Measurements from ENCODE around the gene OR52E8. TPM values are rescaled to one million over a fixed set of nuclear protein-coding genes. Genes with fewer than 3 reads are reported as not detected.

The OR52E8 gene
- total RNA-seq, 2 experiments from 2014 or later, result not detected

DNA sequence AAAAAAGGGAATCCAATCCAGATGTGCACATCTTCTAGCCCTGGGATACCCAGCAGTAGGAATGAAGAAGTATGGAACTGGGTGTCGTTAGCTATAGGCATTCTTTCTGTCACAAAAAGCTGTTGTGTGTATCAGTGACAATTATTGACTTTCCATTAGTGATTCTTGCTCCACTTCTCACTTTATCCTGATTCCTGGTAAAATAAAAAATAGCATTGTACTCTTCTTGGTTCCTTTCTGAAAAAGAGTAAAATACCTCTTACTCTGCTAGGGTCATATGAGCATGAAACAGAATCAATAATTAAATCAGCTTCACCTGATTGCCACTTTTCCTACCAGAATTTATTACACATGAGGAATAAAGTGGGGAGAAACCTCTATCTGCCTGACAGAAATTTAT is 15.7 kb downstream of the OR52E8 start, which contains the start of gene OR52E6:
Gene OR52E6, minus strand, starts transcription at position 101 of the 400 bp plus-strand sequence. Its CDS starts 0 bp downstream, at position 101.
- Mint-ChIP-seq H3K27me3 (ENCODE audit: low read depth) (no peaks in the 10 kb centered on the region), H3K36me3 (ENCODE audit: low read depth) (no peaks in the 10 kb centered on the region)

DNA sequence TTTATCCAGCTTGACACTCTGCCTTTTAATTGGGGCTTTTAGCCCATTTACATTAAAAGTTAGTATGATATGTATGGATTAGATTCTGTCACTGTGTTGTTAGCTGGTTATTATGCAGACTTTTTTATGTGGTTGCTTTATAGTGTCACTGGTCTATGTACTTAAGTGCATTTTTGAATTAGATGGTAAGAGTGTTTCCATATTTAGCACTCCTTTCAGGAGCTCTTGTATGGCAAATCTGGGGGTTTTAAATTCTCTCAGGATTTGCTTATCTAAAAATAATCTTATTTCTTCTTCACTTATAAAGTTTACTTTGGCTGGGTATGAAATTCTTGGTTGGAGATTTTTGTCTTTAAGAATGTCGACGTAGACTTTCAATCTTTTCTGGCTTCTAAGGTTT is 19.8 kb downstream of the OR52E8 start:
- H3K9me3 Mint-ChIP-seq (ENCODE audit: insufficient read depth), result no peaks in the 10 kb centered on the region
- ATAC-seq (no peak), DNase-seq (no peak)
- no peaks in the 10 kb centered on the region for H3K4me1 Mint-ChIP-seq (ENCODE audit: low read depth)
- H3K36me3 Mint-ChIP-seq (ENCODE audit: low read depth), result no peaks in the 10 kb centered on the region
- CTCF ChIA-PET, result interaction anchor here (0.7 to 1.3 kb wide), 2 partner anchors 110 to 361 kb away, joined by 3 to 4 read pairs; no protein-coding TSS in a partner anchor
- POLR2A ChIA-PET, result no interaction called here
- H3K27ac Mint-ChIP-seq, result no peak overlapping the region
- H3K4me3 Mint-ChIP-seq, result no peak overlapping the region
- peaks cover 4% of the 10 kb centered on the region for H3K27me3 Mint-ChIP-seq (ENCODE audit: low read depth)

More for the DNA sequence above, 15.7 kb downstream of the OR52E8 start, which contains the start of gene OR52E6:
- no peaks in the 10 kb centered on the region for H3K9me3 Mint-ChIP-seq (ENCODE audit: insufficient read depth)
- no peak for ATAC-seq
- CTCF ChIA-PET, result no interaction called here
- POLR2A ChIA-PET, result no interaction called here
- no peaks in the 10 kb centered on the region for H3K4me1 Mint-ChIP-seq (ENCODE audit: low read depth)
- no peak within 1 kb of the TSS for H3K27ac Mint-ChIP-seq
- H3K4me3 Mint-ChIP-seq, result no peak within 1 kb of the TSS
- no peak for DNase-seq

DNA sequence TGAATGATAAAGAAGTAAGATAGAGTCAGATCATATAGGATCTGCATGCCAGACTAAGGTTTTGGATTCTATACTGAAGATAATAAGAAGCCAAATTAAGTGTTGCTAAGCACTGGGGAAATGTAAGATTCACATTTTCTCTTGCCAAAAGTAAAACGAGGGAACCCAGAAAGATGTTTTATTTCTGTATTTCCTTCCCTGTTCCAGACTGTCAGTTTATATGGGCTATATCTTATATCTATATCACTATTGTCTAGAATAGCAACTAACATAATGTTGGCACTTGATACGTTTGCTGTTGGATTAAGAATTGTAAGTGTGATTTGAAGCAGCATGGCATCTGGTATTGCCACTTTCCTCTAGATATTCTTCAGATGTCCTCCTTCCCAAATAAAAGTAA is 24.0 kb downstream of the OR52E8 start:
- ATAC-seq, result no peak
- H3K9me3 Mint-ChIP-seq (ENCODE audit: insufficient read depth), result no peaks in the 10 kb centered on the region
- POLR2A ChIA-PET, result no interaction called here
- CTCF ChIA-PET, result no interaction called here
- no peak overlapping the region for H3K27ac Mint-ChIP-seq
- H3K27me3 Mint-ChIP-seq (ENCODE audit: low read depth), result peaks cover 7% of the 10 kb centered on the region
- no peak overlapping the region for H3K4me3 Mint-ChIP-seq
- no peak for DNase-seq
- H3K4me1 Mint-ChIP-seq (ENCODE audit: low read depth), result no peaks in the 10 kb centered on the region
- no peaks in the 10 kb centered on the region for H3K36me3 Mint-ChIP-seq (ENCODE audit: low read depth)

DNA sequence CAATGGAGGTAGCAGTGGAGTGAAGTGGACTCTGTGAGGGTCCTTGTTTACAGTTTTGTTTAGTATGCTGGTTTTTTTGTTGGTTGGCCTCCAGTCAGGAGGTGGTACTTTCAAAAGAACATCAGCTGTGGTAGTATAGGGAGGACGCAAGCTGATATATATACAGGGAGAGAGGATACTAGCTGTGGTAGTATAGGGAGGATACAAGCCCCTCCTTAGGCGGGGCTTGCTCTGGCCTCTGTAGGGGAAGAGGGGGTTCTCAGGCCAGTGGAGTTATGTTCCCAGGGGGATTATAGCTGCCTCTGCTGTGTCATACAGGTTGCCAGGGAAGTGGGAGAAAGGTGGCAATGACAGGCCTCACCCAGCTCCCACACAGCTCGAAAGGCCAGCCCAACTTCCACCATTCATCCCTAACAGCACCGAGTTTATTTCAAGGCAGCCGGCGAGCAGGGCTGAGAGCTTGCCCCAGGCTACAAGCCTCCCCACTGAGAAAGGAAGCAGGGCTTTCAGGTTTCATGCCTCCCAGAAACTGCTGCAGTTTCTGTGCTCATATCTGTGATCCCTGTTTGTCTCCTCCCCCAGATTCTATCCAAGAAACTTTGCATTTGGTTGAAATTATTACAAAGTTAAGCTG is 26.2 kb downstream of the OR52E8 start:
- H3K4me1 Mint-ChIP-seq (ENCODE audit: low read depth), result no peaks in the 10 kb centered on the region
- DNase-seq (no peak), ATAC-seq (no peak)
- CTCF ChIA-PET, result no interaction called here
- no peaks in the 10 kb centered on the region for H3K36me3 Mint-ChIP-seq (ENCODE audit: low read depth)
- peaks cover 7% of the 10 kb centered on the region for H3K27me3 Mint-ChIP-seq (ENCODE audit: low read depth)
- H3K4me3 Mint-ChIP-seq, result no peak overlapping the region
- POLR2A ChIA-PET, result no interaction called here
- no peaks in the 10 kb centered on the region for H3K9me3 Mint-ChIP-seq (ENCODE audit: insufficient read depth)
- no peak overlapping the region for H3K27ac Mint-ChIP-seq

DNA sequence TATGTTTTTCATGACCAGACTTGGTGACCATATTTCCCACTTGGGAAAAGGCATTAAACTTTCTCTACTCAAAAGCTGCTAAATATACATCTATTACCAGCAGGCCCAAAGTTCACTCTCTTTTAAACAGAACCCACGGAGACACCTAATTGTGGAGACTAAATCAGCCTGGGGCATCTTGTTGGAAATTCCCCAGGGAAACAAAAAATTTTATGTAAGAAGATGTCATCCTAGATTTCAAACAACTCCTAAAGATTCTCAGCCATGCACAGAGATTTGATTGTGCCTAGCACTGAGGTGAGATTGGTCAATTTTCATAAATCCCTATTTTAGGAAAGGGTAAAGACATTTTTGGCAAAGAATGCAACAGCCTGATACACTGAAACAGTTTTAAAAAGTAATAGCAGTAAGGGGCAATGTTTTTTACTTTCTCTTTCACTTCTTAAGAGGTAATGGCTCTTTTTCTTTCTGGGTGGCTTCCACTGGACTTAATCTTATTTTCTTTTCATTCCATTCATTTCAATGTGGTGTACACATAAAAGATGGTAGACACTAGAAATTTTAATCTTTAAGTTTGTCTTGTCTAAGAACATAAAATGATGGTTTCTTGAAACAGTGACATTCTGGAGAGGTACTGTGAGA is 39.1 kb downstream of the OR52E8 start:
- Mint-ChIP-seq H3K36me3 (ENCODE audit: low read depth) (no peaks in the 10 kb centered on the region), H3K27me3 (ENCODE audit: low read depth) (no peaks in the 10 kb centered on the region), H3K9me3 (ENCODE audit: insufficient read depth) (no peaks in the 10 kb centered on the region), H3K4me1 (ENCODE audit: low read depth) (peaks cover 8% of the 10 kb centered on the region), H3K27ac (peak overlapping the region; percentile 23), H3K4me3 (peak overlapping the region; percentile 66)
- ATAC-seq, result peak; percentile 51
- DNase-seq, result no peak
- POLR2A ChIA-PET, result no interaction called here
- CTCF ChIA-PET, result interaction anchor here (2.0 kb wide), 1 partner anchor 9 kb away, joined by 8 read pairs; no protein-coding TSS in a partner anchor

DNA sequence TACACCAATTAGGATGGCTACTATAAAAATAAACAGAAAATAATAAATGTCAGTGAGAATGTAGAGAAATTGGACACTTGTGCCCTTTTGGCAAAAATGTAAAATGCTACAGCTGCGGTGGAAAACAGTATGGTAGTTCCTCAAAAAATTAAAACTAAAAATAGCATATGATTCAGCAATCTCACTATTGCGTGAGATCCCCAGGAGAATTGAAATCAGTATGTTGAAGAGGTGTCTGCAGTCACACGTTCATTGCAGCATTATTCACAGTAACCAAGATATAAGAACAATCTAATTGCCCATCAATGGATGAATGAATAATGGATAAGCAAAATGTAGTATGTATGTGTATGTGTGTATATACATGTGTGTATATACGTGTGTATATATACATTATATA is 42.0 kb downstream of the OR52E8 start:
- peaks cover 8% of the 10 kb centered on the region for H3K27me3 Mint-ChIP-seq (ENCODE audit: low read depth)
- ATAC-seq (no peak), DNase-seq (no peak)
- no peak overlapping the region for H3K4me3 Mint-ChIP-seq
- H3K9me3 Mint-ChIP-seq (ENCODE audit: insufficient read depth), result no peaks in the 10 kb centered on the region
- ChIA-PET CTCF (no interaction called here), POLR2A (no interaction called here)
- H3K27ac Mint-ChIP-seq, result no peak overlapping the region
- H3K4me1 Mint-ChIP-seq (ENCODE audit: low read depth), result peaks cover 8% of the 10 kb centered on the region
- H3K36me3 Mint-ChIP-seq (ENCODE audit: low read depth), result no peaks in the 10 kb centered on the region

DNA sequence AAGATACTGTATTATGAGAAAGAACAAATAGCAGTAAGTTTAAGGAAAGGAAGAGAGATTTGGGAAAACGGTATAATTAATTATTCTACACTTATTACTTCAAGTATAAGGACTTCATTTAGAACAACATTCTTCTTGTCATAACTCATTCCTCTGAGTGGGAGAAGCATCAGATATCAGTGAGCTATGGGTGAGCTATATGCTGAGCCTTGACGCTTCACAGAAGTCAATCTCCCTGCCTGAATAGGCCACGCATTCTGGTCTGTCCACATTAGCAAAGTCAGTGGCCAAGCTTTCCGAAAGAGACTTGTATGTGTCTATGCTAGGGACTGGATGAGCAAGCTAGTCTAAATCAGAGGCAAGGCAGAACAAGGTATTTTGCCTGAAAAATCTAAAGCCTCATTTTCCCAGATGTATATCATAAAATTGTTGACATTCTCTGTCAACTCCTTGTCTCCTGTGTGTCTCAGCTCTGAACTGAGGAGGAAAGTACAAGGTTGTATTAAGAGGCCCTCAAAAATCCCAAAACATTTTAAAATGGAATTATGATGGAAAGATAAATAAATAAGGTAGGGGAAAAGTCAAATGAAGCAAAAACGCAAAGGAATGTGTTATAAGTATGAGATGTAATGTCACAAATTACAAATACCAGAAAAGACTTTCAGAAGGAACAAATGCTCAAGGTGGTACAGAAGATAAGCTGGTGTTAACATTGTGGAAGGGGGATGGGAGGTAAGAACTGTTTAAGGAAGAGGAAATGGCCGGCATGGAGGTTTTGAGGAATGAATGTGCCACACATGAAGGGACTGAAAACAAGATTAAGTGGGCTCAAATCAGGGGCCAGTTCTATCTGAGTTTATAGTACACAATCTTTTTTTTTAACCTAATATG is 47.3 kb downstream of the OR52E8 start:
- POLR2A ChIA-PET, result no interaction called here
- no peaks in the 10 kb centered on the region for H3K36me3 Mint-ChIP-seq (ENCODE audit: low read depth)
- H3K27me3 Mint-ChIP-seq (ENCODE audit: low read depth), result peaks cover 13% of the 10 kb centered on the region
- peaks cover 12% of the 10 kb centered on the region for H3K4me1 Mint-ChIP-seq (ENCODE audit: low read depth)
- H3K4me3 Mint-ChIP-seq, result no peak overlapping the region
- H3K27ac Mint-ChIP-seq, result no peak overlapping the region
- DNase-seq (no peak), ATAC-seq (no peak)
- no peaks in the 10 kb centered on the region for H3K9me3 Mint-ChIP-seq (ENCODE audit: insufficient read depth)
- CTCF ChIA-PET, result interaction anchor here (0.7 to 2.9 kb wide), 7 partner anchors 8 to 685 kb away, joined by 3 to 18 read pairs (median 5); partner anchors contain the start of gene TRIM5

DNA sequence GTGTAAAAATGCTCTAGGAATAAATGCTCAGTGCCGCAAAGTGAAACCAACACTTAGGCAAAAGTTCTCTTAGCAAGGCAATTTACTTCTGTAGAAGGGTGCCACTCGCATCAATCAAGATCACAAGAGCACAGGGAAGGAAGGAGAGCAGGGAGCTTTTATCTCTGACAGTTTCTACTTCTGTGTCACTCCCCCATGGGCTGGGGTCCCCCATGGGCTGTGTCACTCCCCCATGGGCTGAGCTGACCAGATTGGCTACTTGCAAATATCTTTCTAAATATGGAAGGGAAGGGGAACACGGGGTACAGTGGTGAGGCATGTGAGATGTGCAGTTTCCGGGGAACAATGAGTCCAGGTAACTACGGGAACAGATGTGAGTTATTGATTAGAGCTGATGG is 48.4 kb downstream of the OR52E8 start:
- DNase-seq (no peak), ATAC-seq (peak; percentile 54)
- POLR2A ChIA-PET, result no interaction called here
- peaks cover 15% of the 10 kb centered on the region for H3K27me3 Mint-ChIP-seq (ENCODE audit: low read depth)
- H3K9me3 Mint-ChIP-seq (ENCODE audit: insufficient read depth), result no peaks in the 10 kb centered on the region
- no peaks in the 10 kb centered on the region for H3K36me3 Mint-ChIP-seq (ENCODE audit: low read depth)
- H3K4me3 Mint-ChIP-seq, result peak overlapping the region; percentile 88
- peaks cover 12% of the 10 kb centered on the region for H3K4me1 Mint-ChIP-seq (ENCODE audit: low read depth)
- CTCF ChIA-PET, result interaction anchor here (0.7 to 2.9 kb wide), 7 partner anchors 9 to 684 kb away, joined by 3 to 18 read pairs (median 5); partner anchors contain the start of gene TRIM5
- peak overlapping the region; percentile 43 for H3K27ac Mint-ChIP-seq

DNA sequence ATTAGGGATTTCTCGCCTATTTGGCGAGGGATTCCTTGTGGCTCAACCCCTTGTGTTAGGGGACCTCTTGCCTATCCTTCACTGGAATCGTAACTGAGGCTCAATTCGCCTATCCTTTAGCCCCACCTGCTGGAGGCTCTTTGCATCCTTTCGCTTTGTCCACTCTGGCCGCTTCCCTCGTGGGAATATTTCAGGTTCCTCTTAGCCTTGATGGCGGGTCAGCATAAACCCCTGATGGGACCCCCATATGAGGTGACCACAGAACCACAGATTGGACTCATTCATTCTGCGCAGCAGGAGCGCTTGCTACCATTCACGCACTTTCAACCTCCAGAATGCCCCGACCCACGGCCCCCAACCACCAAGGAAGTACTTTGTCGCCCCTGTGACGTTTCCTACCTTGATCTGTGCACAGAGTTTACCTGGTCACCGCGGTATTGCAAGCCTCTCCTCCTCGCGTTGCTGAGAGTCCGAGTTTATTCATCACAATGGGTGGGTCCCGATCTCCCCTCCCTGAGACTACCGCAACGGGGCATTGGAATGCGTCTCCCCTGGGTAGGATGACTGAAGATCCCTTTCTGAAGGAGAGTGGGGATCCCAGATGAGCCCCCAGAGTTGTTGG is 48.9 kb downstream of the OR52E8 start, which contains the start of gene OR52N2:
Gene OR52N2, plus strand, starts transcription at position 425 of the 622 bp plus-strand sequence. CDS start 11,412 bp downstream, outside the sequence.
- peak within 1 kb of the TSS; percentile 88 for H3K4me3 Mint-ChIP-seq
- H3K4me1 Mint-ChIP-seq (ENCODE audit: low read depth), result peaks cover 12% of the 10 kb centered on the region
- no peaks in the 10 kb centered on the region for H3K9me3 Mint-ChIP-seq (ENCODE audit: insufficient read depth)
- POLR2A ChIA-PET, result no interaction called here
- peak within 1 kb of the TSS; percentile 43 for H3K27ac Mint-ChIP-seq
- DNase-seq (peak; percentile 80), ATAC-seq (peak; percentile 95)
- CTCF ChIA-PET, result interaction anchor here (1.0 to 2.9 kb wide), 4 partner anchors 10 to 332 kb away, joined by 5 to 18 read pairs (median 7); partner anchors contain the start of gene TRIM5
- H3K27me3 Mint-ChIP-seq (ENCODE audit: low read depth), result peaks cover 18% of the 10 kb centered on the region
- H3K36me3 Mint-ChIP-seq (ENCODE audit: low read depth), result no peaks in the 10 kb centered on the region

DNA sequence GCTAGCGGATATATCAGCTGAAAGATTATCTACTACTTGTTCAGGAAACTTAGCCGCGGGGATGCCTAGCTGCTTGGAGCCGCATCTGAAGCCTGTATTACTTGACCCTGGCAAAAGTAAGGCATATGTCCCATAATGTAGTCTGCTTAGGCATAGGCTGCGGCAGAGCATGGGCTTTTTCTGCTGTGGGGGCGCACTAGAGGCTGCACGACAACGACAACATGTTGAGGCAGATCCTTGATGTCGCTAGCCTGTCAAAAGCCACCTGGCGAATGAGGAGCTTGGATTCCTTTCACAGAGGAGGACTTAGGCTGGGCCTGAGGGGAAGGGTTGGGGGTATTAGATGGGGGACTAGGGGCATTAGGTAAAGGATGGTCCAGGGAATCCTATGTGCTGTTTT is 49.9 kb downstream of the OR52E8 start:
- ChIA-PET POLR2A (no interaction called here), CTCF (interaction anchor here (1.5 to 1.6 kb wide), 2 partner anchors 207 to 331 kb away, joined by 8 to 12 read pairs; no protein-coding TSS in a partner anchor)
- Mint-ChIP-seq H3K27me3 (ENCODE audit: low read depth) (peaks cover 25% of the 10 kb centered on the region), H3K4me1 (ENCODE audit: low read depth) (peaks cover 12% of the 10 kb centered on the region), H3K9me3 (ENCODE audit: insufficient read depth) (no peaks in the 10 kb centered on the region), H3K27ac (no peak overlapping the region), H3K4me3 (no peak overlapping the region), H3K36me3 (ENCODE audit: low read depth) (no peaks in the 10 kb centered on the region)
- ATAC-seq (no peak), DNase-seq (no peak)
